Hepatocyte (in vitro differentiated cells): Measurements from ENCODE around the gene TMEM143.

ENCODE experiments used
- CTCF ChIP-seq: fragments of 200-600 bp; sonication (generic); IDR thresholded peaks from 2 replicates; pipeline ENCODE4 v1.5.1; 2016; ENCODE audit warnings: antibody characterized with exemption, mild to moderate bottlenecking; ENCODE audit not compliant: poor library complexity
- EZH2 ChIP-seq: fragments of 200-600 bp; sonication (generic); IDR thresholded peaks from 2 replicates; pipeline ENCODE4 v1.6.1; 2016; ENCODE audit warnings: antibody characterized with exemption, mild to moderate bottlenecking, borderline replicate concordance
- EZH2phosphoT487 ChIP-seq: fragments of 200-600 bp; sonication (generic); IDR thresholded peaks from one replicate; pipeline ENCODE4 v1.6.1; 2018; ENCODE audit warnings: antibody characterized with exemption, mild to moderate bottlenecking, low read depth, moderate library complexity; ENCODE audit not compliant: unreplicated experiment, severe bottlenecking

- TF ChIP-seq CTCF (no peak), EZH2phosphoT487 (no peak), EZH2 (no peak)
These were observed 34.9 kb upstream of the TMEM143 start for GRCh38 chr19:48398375-48399235.
